ENCODE measurements around the gene LRIG2.

- TF ChIP-seq POLR2AphosphoS5 (IDR thresholded peaks at IDR 0.05) (no peak), CTCF (IDR thresholded peaks at IDR 0.05 in 8 of 11, conservative IDR thresholded peaks at IDR 0.05 in 3 of 11) (no peak)
These were observed 105.5 kb downstream of the LRIG2 start for GRCh38 chr1:113178522-113178921.
